Measurements from ENCODE around the gene TMOD3.
"Not testable (repeated sequence)": the region's sequence is repeated elsewhere in the genome, so short reads cannot be mapped to it uniquely, and the experiment has no call there.

The TMOD3 gene

DNA sequence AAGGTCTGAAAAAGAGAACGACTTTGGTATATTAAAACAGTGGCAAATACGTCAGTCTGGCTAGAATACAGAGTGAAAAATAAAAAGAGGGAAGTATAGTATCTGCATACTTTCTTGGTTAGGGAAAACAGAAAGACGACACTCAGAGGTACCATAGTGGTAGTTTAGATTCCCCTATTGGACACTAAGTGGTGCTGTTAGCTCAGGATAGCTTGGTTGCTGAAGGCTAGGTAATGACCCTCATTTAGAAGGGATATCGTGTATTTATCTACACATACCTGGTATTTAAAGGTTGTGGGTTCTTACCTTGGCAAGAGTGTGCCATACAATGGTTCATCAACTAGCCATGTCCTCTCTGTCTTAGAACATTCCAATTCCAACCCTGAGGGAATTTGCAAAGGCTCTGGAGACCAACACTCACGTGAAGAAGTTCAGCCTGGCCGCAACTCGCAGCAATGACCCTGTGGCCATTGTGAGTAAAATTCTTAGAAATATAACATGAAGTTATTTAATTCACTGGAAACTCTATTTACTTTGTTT, 47.0 kb upstream of the TMOD3 start:
- no peak for TF ChIP-seq CTCF (IDR thresholded peaks at IDR 0.05; ENCODE audit: insufficient read depth, low read length, poor library complexity, severe bottlenecking)
- no peak for TF ChIP-seq EZH2phosphoT487 (conservative IDR thresholded peaks at IDR 0.05; ENCODE audit: low read length)
- H3K9ac ChIP-seq (ENCODE audit: low read length), result no peak overlapping the region
- H3K4me3 ChIP-seq (ENCODE audit: insufficient read depth, low read length, poor library complexity, severe bottlenecking), result no peak overlapping the region
- H3K79me2 ChIP-seq (ENCODE audit: insufficient read depth, low read length), result no peaks in the 10 kb centered on the region
- H3K27me3 ChIP-seq (ENCODE audit: low read length), result no peaks in the 10 kb centered on the region
- no peaks in the 10 kb centered on the region for H3K9me2 ChIP-seq (replicated peaks; ENCODE audit: insufficient read depth, low read length)
- no peaks in the 10 kb centered on the region for H3F3A ChIP-seq (ENCODE audit: insufficient read depth)
- H4K20me1 ChIP-seq (ENCODE audit: low read depth, low read length), result no peaks in the 10 kb centered on the region
- H3K36me3 ChIP-seq (ENCODE audit: low read length), result no peaks in the 10 kb centered on the region
- no peak overlapping the region for H3K27ac ChIP-seq (ENCODE audit: low read depth, low read length)
- H3K4me2 ChIP-seq (ENCODE audit: low read depth, low read length, poor library complexity, severe bottlenecking), result no peak overlapping the region
- H3K9me3 ChIP-seq (ENCODE audit: insufficient read depth, low read length), result no peaks in the 10 kb centered on the region; the same call in 1 of the 2 replicates
- no peak overlapping the region for H2AFZ ChIP-seq (ENCODE audit: low read depth, low read length, severe bottlenecking)

- Histone ChIP-seq H3K36me3 (ENCODE audit: low read length) (no peaks in the 10 kb centered on the region), H2AFZ (ENCODE audit: low read depth, low read length, severe bottlenecking) (no peak overlapping the region), H3K79me2 (ENCODE audit: insufficient read depth, low read length) (no peaks in the 10 kb centered on the region), H3K27me3 (ENCODE audit: low read length) (no peaks in the 10 kb centered on the region), H3K9ac (ENCODE audit: low read length) (no peak overlapping the region), H3K9me3 (ENCODE audit: insufficient read depth, low read length) (no peaks in the 10 kb centered on the region; the same call in 1 of the 2 replicates), H3K4me3 (ENCODE audit: insufficient read depth, low read length, poor library complexity, severe bottlenecking) (no peak overlapping the region), H3K4me2 (ENCODE audit: low read depth, low read length, poor library complexity, severe bottlenecking) (no peak overlapping the region), H4K20me1 (ENCODE audit: low read depth, low read length) (no peaks in the 10 kb centered on the region), H3K27ac (ENCODE audit: low read depth, low read length) (no peak overlapping the region), H3K9me2 (replicated peaks; ENCODE audit: insufficient read depth, low read length) (no peaks in the 10 kb centered on the region), H3F3A (ENCODE audit: insufficient read depth) (no peaks in the 10 kb centered on the region)
- TF ChIP-seq CTCF (IDR thresholded peaks at IDR 0.05; ENCODE audit: insufficient read depth, low read length, poor library complexity, severe bottlenecking) (no peak), EZH2phosphoT487 (conservative IDR thresholded peaks at IDR 0.05; ENCODE audit: low read length) (no peak)
Measured at GRCh38 chr15:51783967-51784366, 45.5 kb upstream of the TMOD3 start.

GRCh38 chr15:51787130-51787529, 42.3 kb upstream of the TMOD3 start:
- H3K4me3 ChIP-seq (ENCODE audit: insufficient read depth, low read length, poor library complexity, severe bottlenecking); H3K36me3 ChIP-seq (ENCODE audit: low read length); H2AFZ ChIP-seq (ENCODE audit: low read depth, low read length, severe bottlenecking); H3K9me3 ChIP-seq (ENCODE audit: insufficient read depth, low read length); H4K20me1 ChIP-seq (ENCODE audit: low read depth, low read length); H3K9ac ChIP-seq (ENCODE audit: low read length); H3K9me2 ChIP-seq (replicated peaks; ENCODE audit: insufficient read depth, low read length); H3K27ac ChIP-seq (ENCODE audit: low read depth, low read length); H3K4me2 ChIP-seq (ENCODE audit: low read depth, low read length, poor library complexity, severe bottlenecking); H3K79me2 ChIP-seq (ENCODE audit: insufficient read depth, low read length); H3K27me3 ChIP-seq (ENCODE audit: low read length); H3F3A ChIP-seq (ENCODE audit: insufficient read depth): not testable (repeated sequence)

GRCh38 chr15:51792474-51792873, 37.0 kb upstream of the TMOD3 start:
- H3K9me3 ChIP-seq (ENCODE audit: insufficient read depth, low read length); H2AFZ ChIP-seq (ENCODE audit: low read depth, low read length, severe bottlenecking); H3F3A ChIP-seq (ENCODE audit: insufficient read depth); H3K9me2 ChIP-seq (replicated peaks; ENCODE audit: insufficient read depth, low read length); H3K9ac ChIP-seq (ENCODE audit: low read length); H3K4me2 ChIP-seq (ENCODE audit: low read depth, low read length, poor library complexity, severe bottlenecking); H3K27me3 ChIP-seq (ENCODE audit: low read length); H4K20me1 ChIP-seq (ENCODE audit: low read depth, low read length); H3K79me2 ChIP-seq (ENCODE audit: insufficient read depth, low read length); H3K36me3 ChIP-seq (ENCODE audit: low read length); H3K4me3 ChIP-seq (ENCODE audit: insufficient read depth, low read length, poor library complexity, severe bottlenecking); H3K27ac ChIP-seq (ENCODE audit: low read depth, low read length): not testable (repeated sequence)

All from SU-DHL-6 (cell line).